ENCODE data around the gene PTP4A1. TPM values are rescaled to one million over a fixed set of nuclear protein-coding genes. Genes with fewer than 3 reads are reported as not detected.

Gene PTP4A1
- 78.8 and 87.4 TPM in 2 replicates for total RNA-seq

GRCh38 chr6:63572044-63572746 lies at the start of gene PTP4A1, which contains the start of gene LOC128125822:
Gene PTP4A1 (plus strand): TSS chr6:63572480. CDS start chr6:63576881, 4,401 bp downstream.
Gene LOC128125822 (plus strand): TSS chr6:63572480.

Other genes with a start within 250 kb of the PTP4A1 start
- 34.3 and 60.6 TPM in 2 replicates for gene PHF3, start 63.3 kb downstream of the PTP4A1 start, total RNA-seq

All from regular cardiac myocyte (primary cell).